Erythroblast (primary cell): ENCODE measurements around the gene PLXNA2.

Experiments used
- GATA1 ChIP-seq: IDR thresholded peaks from 2 replicates; pipeline ENCODE4 v1.6.1; 2011; ENCODE audit warnings: low read depth, mild to moderate bottlenecking, control low read depth, low read length, moderate library complexity
- POLR2A ChIP-seq: IDR thresholded peaks from 2 replicates; pipeline ENCODE4 v1.6.1; 2011; ENCODE audit warnings: mild to moderate bottlenecking, low read length

- TF ChIP-seq GATA1: no peak
- no peak for TF ChIP-seq POLR2A
Measured at GRCh38 chr1:208198236-208198635, 45.9 kb downstream of the PLXNA2 start.
